ENCODE measurements around the gene SH3RF1. TPM values are rescaled to one million over a fixed set of nuclear protein-coding genes. Genes with fewer than 3 reads are reported as not detected.

Gene SH3RF1
- total RNA-seq, 1 donor from 2014 or later: 33.8 TPM

GRCh38 chr4:169066934-169067333 is 203.8 kb downstream of the SH3RF1 start:
- DNase-seq (no peak), ATAC-seq (no peak)
- no peaks in the 10 kb centered on the region for H3K27me3 ChIP-seq
- H3K36me3 ChIP-seq: no peaks in the 10 kb centered on the region
- H3K9me3 ChIP-seq: no peaks in the 10 kb centered on the region
- H3K4me1 ChIP-seq: peaks cover 7% of the 10 kb centered on the region
- TF ChIP-seq, protein P1, sequence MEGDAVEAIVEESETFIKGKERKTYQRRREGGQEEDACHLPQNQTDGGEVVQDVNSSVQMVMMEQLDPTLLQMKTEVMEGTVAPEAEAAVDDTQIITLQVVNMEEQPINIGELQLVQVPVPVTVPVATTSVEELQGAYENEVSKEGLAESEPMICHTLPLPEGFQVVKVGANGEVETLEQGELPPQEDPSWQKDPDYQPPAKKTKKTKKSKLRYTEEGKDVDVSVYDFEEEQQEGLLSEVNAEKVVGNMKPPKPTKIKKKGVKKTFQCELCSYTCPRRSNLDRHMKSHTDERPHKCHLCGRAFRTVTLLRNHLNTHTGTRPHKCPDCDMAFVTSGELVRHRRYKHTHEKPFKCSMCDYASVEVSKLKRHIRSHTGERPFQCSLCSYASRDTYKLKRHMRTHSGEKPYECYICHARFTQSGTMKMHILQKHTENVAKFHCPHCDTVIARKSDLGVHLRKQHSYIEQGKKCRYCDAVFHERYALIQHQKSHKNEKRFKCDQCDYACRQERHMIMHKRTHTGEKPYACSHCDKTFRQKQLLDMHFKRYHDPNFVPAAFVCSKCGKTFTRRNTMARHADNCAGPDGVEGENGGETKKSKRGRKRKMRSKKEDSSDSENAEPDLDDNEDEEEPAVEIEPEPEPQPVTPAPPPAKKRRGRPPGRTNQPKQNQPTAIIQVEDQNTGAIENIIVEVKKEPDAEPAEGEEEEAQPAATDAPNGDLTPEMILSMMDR (IDR thresholded peaks at IDR 0.05): no peak
- H3K27ac ChIP-seq: no peak overlapping the region
- intact Hi-C loops (cut with DNase I): no loop called here
- no peak overlapping the region for H3K4me3 ChIP-seq

DNA sequence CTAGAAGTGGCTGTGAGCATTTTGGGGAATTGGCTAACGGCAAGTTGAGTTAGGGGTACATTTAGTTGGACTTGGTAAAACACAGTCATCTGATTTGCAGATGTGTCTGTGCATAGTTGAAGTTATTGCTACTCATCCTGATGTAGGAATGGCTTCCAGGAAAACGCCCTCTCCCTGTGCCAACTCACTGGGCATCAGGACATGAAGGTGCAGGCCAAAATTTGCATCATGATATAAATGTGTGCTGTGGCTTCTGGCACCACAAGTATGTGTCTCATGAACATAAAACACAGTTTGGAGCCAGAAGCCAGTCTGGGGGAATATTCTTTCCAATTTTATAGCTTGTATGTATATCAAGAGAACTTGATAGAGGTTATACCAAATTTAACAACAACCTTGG is 206.5 kb downstream of the SH3RF1 start:
- TF ChIP-seq, protein P1 (IDR thresholded peaks at IDR 0.05): no peak

DNA sequence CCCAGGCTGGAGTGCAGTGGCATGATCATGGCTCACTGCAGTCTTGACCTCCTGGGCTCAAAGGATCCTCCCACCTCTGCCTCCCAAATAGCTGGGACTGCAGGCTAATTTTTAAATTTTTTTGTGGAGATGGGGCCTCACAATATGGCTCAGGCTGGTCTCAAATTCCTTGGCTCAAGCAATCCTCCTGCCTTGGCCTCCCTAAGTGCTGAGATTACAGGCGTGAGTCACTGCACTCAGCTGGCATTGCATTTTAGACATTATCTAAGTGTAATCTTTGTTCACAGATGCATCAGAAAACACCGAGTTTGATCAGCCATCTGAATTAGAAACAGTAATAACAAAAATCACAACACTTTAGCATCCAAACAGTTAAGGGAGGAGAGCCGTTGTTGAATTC is 207.3 kb downstream of the SH3RF1 start:
- peaks cover 17% of the 10 kb centered on the region for H3K4me1 ChIP-seq
- ATAC-seq (no peak), DNase-seq (no peak)
- H3K36me3 ChIP-seq: no peaks in the 10 kb centered on the region
- TF ChIP-seq, protein P1 (IDR thresholded peaks at IDR 0.05): no peak
- intact Hi-C loops (cut with DNase I): no loop called here
- no peaks in the 10 kb centered on the region for H3K9me3 ChIP-seq
- H3K27ac ChIP-seq: peak overlapping the region; percentile 18
- H3K27me3 ChIP-seq: no peaks in the 10 kb centered on the region
- no peak overlapping the region for H3K4me3 ChIP-seq

More for the DNA sequence above, 206.5 kb downstream of the SH3RF1 start:
- no peaks in the 10 kb centered on the region for H3K36me3 ChIP-seq
- H3K4me1 ChIP-seq: peaks cover 17% of the 10 kb centered on the region
- no peaks in the 10 kb centered on the region for H3K27me3 ChIP-seq
- DNase-seq: no peak
- ATAC-seq: no peak
- no peak overlapping the region for H3K4me3 ChIP-seq
- H3K27ac ChIP-seq: no peak overlapping the region
- no peaks in the 10 kb centered on the region for H3K9me3 ChIP-seq
- intact Hi-C loops (cut with DNase I): no loop called here

DNA sequence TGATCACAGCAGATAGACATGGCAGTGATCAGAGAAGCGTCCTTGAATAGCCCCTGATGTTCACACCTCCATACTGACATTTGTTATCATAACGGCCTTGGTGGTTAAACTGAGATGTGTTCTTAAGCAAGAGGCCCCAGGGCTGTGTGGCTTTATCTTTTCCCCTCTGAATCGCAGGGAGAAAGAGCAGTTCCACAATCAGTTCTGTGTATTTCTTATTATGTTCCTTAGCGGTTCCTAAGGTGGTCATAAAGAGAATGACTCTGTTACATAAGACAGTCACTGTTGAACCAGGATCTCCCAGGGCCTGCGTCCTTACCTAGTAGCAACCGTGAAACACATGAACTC is 207.9 kb downstream of the SH3RF1 start:
- no peak for ATAC-seq
- H3K36me3 ChIP-seq: no peaks in the 10 kb centered on the region
- peak overlapping the region; percentile 18 for H3K27ac ChIP-seq
- intact Hi-C loops (cut with DNase I): no loop called here
- no peaks in the 10 kb centered on the region for H3K9me3 ChIP-seq
- no peaks in the 10 kb centered on the region for H3K27me3 ChIP-seq
- H3K4me1 ChIP-seq: peaks cover 17% of the 10 kb centered on the region
- TF ChIP-seq, protein P1 (IDR thresholded peaks at IDR 0.05): no peak
- H3K4me3 ChIP-seq: no peak overlapping the region
- DNase-seq: no peak

GRCh38 chr4:169061386-169061785 is 209.4 kb downstream of the SH3RF1 start:
- Histone ChIP-seq H3K4me1 (peaks cover 17% of the 10 kb centered on the region), H3K27ac (no peak overlapping the region), H3K36me3 (no peaks in the 10 kb centered on the region), H3K9me3 (no peaks in the 10 kb centered on the region), H3K4me3 (no peak overlapping the region), H3K27me3 (no peaks in the 10 kb centered on the region)
- ATAC-seq (no peak), DNase-seq (no peak)
- TF ChIP-seq, protein P1 (IDR thresholded peaks at IDR 0.05): no peak
- intact Hi-C loops (cut with DNase I): no loop called here

GRCh38 chr4:169060391-169061091 is 210.2 kb downstream of the SH3RF1 start:
- ATAC-seq: no peak
- Histone ChIP-seq H3K27me3 (no peaks in the 10 kb centered on the region), H3K4me1 (peaks cover 17% of the 10 kb centered on the region), H3K9me3 (no peaks in the 10 kb centered on the region), H3K27ac (peak overlapping the region; percentile 72), H3K36me3 (no peaks in the 10 kb centered on the region), H3K4me3 (no peak overlapping the region)
- TF ChIP-seq, protein P1 (IDR thresholded peaks at IDR 0.05): no peak
- intact Hi-C loops (cut with DNase I): no loop called here
- DNase-seq: no peak

All from upper lobe of right lung (tissue), 1 donor.